GM12891 (cell line): ENCODE data around the gene ADAMTS3.

Source experiments
- PAX5 ChIP-seq: IDR thresholded peaks from 2 replicates; pipeline ENCODE4 v1.6.1; 2011; ENCODE audit warnings: low read length, moderate library complexity, mild to moderate bottlenecking; ENCODE audit not compliant: insufficient read depth, severe bottlenecking
- POLR2A ChIP-seq: IDR thresholded peaks from 2 replicates; pipeline ENCODE4 v1.6.1; 2011; ENCODE audit warnings: low read depth, low read length, control low read depth
- POLR2AphosphoS5 ChIP-seq: IDR thresholded peaks from 2 replicates; pipeline ENCODE4 v1.6.1; 2011; ENCODE audit warnings: low read depth, low read length, control low read depth
- POU2F2 ChIP-seq: IDR thresholded peaks from 2 replicates; pipeline ENCODE4 v1.6.1; 2011; ENCODE audit warnings: low read depth, mild to moderate bottlenecking, control low read depth, low read length, moderate library complexity
- SPI1 ChIP-seq: IDR thresholded peaks from 2 replicates; pipeline ENCODE4 v1.6.1; 2011; ENCODE audit warnings: low read depth, low read length, control low read depth
- TAF1 ChIP-seq: IDR thresholded peaks from 2 replicates; pipeline ENCODE4 v1.6.1; 2011; ENCODE audit warnings: low read depth, low read length, control low read depth

DNA sequence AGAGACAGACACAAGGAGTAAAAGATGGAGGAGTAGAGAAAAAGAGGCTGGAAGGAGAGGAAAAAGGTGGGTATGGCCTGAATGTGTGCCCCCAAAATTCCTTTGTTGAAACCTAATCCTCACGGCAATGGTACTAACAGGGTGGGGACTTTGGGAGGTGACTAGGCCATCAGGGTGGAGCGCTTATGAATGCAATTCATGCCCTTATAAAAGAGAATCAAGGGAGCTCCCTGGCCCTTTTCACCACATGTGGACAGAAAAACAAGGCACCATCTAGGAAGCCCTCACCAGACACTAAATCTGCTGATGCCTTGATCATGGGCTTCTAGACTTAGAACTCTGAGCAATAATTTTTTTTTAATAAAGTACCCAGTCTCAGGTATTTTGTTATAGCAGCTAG is 282.1 kb downstream of the ADAMTS3 start:
- TF ChIP-seq POLR2AphosphoS5: no peak
- no peak for TF ChIP-seq PAX5
- TF ChIP-seq TAF1: no peak
- no peak for TF ChIP-seq POLR2A
- TF ChIP-seq SPI1: no peak
- TF ChIP-seq POU2F2: no peak
